GM12874 (cell line): ENCODE measurements around the gene FAM227B.

ENCODE experiments used
- TF ChIP-seq, protein P1 (sequence below): IDR thresholded peaks from 2 replicates; pipeline ENCODE4 v1.5.1; 2011; ENCODE audit warnings: low read depth, mild to moderate bottlenecking, control low read depth, low read length, moderate library complexity; ENCODE audit not compliant: insufficient read depth

Gene FAM227B

DNA sequence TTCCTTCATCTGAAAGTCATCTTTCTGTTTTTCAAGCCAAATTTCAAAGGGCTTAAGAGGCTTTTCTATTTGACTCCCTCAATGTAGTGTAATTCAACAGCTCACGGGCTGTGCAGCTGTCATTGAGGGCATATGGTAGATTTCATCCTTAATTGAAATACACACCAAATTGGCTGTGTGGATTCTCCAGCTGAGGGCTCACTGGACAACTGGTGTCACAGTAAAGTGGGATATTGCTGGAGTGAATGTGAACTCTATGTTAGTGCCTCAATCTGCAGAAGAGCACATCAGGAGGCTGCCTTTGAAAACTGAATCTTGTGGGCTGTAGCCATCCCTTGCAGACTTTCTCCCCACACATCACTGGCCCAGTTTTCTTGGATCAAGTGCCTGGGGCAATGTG, 330.4 kb downstream of the FAM227B start:
- TF ChIP-seq, protein P1, sequence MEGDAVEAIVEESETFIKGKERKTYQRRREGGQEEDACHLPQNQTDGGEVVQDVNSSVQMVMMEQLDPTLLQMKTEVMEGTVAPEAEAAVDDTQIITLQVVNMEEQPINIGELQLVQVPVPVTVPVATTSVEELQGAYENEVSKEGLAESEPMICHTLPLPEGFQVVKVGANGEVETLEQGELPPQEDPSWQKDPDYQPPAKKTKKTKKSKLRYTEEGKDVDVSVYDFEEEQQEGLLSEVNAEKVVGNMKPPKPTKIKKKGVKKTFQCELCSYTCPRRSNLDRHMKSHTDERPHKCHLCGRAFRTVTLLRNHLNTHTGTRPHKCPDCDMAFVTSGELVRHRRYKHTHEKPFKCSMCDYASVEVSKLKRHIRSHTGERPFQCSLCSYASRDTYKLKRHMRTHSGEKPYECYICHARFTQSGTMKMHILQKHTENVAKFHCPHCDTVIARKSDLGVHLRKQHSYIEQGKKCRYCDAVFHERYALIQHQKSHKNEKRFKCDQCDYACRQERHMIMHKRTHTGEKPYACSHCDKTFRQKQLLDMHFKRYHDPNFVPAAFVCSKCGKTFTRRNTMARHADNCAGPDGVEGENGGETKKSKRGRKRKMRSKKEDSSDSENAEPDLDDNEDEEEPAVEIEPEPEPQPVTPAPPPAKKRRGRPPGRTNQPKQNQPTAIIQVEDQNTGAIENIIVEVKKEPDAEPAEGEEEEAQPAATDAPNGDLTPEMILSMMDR, result no peak

GRCh38 chr15:49288391-49288790, 332.2 kb downstream of the FAM227B start:
- TF ChIP-seq, protein P1, result no peak

GRCh38 chr15:49287481-49287880, 333.1 kb downstream of the FAM227B start:
- TF ChIP-seq, protein P1, result no peak

GRCh38 chr15:49286649-49287404, 333.8 kb downstream of the FAM227B start:
- TF ChIP-seq, protein P1, result no peak

- TF ChIP-seq, protein P1, result no peak
Observed at GRCh38 chr15:49282366-49282765, 338.3 kb downstream of the FAM227B start.

- TF ChIP-seq, protein P1, result no peak
Observed at GRCh38 chr15:49279521-49280456, 340.8 kb downstream of the FAM227B start.

GRCh38 chr15:49278751-49279150, 341.9 kb downstream of the FAM227B start:
- TF ChIP-seq, protein P1, result no peak
